ENCODE data around the gene TMSB15A. TPM values are rescaled to one million over a fixed set of nuclear protein-coding genes. Genes with fewer than 3 reads are reported as not detected.

The TMSB15A gene
- total and polyA plus RNA-seq, 2 donors (not counting 3 experiments of a cell fraction or from before 2014, with no cell fraction given) = 6.7 to 17.2 TPM

DNA sequence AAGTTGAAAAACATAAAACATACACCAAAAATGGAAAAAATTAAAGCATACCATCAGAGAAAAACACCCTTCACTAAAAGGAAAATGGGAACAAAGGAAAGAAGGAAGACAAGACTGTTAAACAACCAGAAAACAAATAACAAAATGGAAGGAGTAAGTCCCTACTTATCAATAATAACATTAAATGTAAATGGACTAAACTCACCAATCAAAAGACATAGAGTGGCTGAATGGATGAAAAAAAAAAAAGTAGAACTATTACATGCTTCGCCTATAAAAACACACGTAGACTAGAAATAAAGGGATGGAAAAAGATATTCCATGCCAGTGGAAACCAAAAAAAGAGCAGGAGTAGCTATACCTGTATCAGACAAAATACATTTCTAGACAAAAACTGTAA is 19.4 kb upstream of the TMSB15A start:
- H3K27me3 ChIP-seq (ENCODE audit: control insufficient read depth in 2 of 2, insufficient read depth in 2 of 2, low read length in 2 of 2) = no peaks in the 10 kb centered on the region
- H4K20me1 ChIP-seq (replicated peaks; ENCODE audit: control insufficient read depth, extremely low read depth, insufficient read depth, low read length) = no peaks in the 10 kb centered on the region
- H2AFZ ChIP-seq (ENCODE audit: low read depth, low read length) = no peak overlapping the region
- CTCF ChIA-PET = no interaction called here
- dilution Hi-C loops (cut with MboI; ENCODE audit: extremely low pct_ligation_motif_present, low sequenced_read_pairs) = no loop called here
- H3K9me3 ChIP-seq (replicated peaks; ENCODE audit: control insufficient read depth, insufficient read depth, low read length) = no peaks in the 10 kb centered on the region
- H3K4me1 ChIP-seq (ENCODE audit: control insufficient read depth, extremely low read depth, insufficient read depth, low read length) = no peaks in the 10 kb centered on the region
- no peaks in the 10 kb centered on the region for H3K36me3 ChIP-seq (ENCODE audit: control insufficient read depth in 2 of 2, extremely low read depth in 1 of 2, insufficient read depth in 2 of 2, low read length in 2 of 2)
- no peaks in the 10 kb centered on the region for H3K79me2 ChIP-seq (ENCODE audit: control insufficient read depth, insufficient read depth, low read length)
- intact Hi-C loops (cut with micrococcal nuclease) = no loop called here
- FAIRE-seq (peak; percentile 69), DNase-seq (ENCODE audit: low read depth, low spot score) (no peak)
- no peaks in the 10 kb centered on the region for H3K9me1 ChIP-seq (replicated peaks; ENCODE audit: control insufficient read depth, extremely low read depth, insufficient read depth, low read length)
- H3K4me3 ChIP-seq (replicated peaks in 1 of 3; ENCODE audit: insufficient read depth in 1 of 3, low read depth in 1 of 3, low read length in 3 of 3) = no peak overlapping the region
- H3K9ac ChIP-seq (replicated peaks; ENCODE audit: extremely low read depth, insufficient read depth, low read length) = no peak overlapping the region
- POLR2A ChIA-PET = no interaction called here
- H3K27ac ChIP-seq (ENCODE audit: insufficient read depth, low read depth, low read length) = no peak overlapping the region
- TF ChIP-seq EZH2 (IDR thresholded peaks at IDR 0.05; ENCODE audit: borderline replicate concordance, low read depth, low read length, severe bottlenecking) = no peak
- no peak for TF ChIP-seq JUN (IDR thresholded peaks at IDR 0.05; ENCODE audit: borderline replicate concordance, insufficient read depth, insufficient read length, low read depth)
- TF ChIP-seq POLR2A (IDR thresholded peaks at IDR 0.05; ENCODE audit: low read depth, low read length) = no peak
- no peak for TF ChIP-seq POLR2AphosphoS5 (IDR thresholded peaks at IDR 0.05; ENCODE audit: insufficient read depth, low read depth, low read length)
- no peak for TF ChIP-seq FOS (IDR thresholded peaks at IDR 0.05; ENCODE audit: borderline replicate concordance, insufficient read depth, low read length)
- TF ChIP-seq MYC (IDR thresholded peaks at IDR 0.05; ENCODE audit: low read depth, low read length) = no peak
- TF ChIP-seq, protein P1, sequence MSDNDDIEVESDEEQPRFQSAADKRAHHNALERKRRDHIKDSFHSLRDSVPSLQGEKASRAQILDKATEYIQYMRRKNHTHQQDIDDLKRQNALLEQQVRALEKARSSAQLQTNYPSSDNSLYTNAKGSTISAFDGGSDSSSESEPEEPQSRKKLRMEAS (IDR thresholded peaks at IDR 0.05; ENCODE audit: insufficient read depth, insufficient read length) = no peak
- TF ChIP-seq, protein P2, sequence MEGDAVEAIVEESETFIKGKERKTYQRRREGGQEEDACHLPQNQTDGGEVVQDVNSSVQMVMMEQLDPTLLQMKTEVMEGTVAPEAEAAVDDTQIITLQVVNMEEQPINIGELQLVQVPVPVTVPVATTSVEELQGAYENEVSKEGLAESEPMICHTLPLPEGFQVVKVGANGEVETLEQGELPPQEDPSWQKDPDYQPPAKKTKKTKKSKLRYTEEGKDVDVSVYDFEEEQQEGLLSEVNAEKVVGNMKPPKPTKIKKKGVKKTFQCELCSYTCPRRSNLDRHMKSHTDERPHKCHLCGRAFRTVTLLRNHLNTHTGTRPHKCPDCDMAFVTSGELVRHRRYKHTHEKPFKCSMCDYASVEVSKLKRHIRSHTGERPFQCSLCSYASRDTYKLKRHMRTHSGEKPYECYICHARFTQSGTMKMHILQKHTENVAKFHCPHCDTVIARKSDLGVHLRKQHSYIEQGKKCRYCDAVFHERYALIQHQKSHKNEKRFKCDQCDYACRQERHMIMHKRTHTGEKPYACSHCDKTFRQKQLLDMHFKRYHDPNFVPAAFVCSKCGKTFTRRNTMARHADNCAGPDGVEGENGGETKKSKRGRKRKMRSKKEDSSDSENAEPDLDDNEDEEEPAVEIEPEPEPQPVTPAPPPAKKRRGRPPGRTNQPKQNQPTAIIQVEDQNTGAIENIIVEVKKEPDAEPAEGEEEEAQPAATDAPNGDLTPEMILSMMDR (IDR thresholded peaks at IDR 0.05; ENCODE audit: extremely low read depth in 1 of 2, insufficient read depth in 1 of 2, low read depth in 1 of 2, low read length in 2 of 2) = no peak
- TF ChIP-seq GATA2 (IDR thresholded peaks at IDR 0.05; ENCODE audit: insufficient read depth, insufficient read length, low read depth, low read length) = no peak
- no peak overlapping the region for H3K4me2 ChIP-seq (ENCODE audit: insufficient read depth, low read length)
- BruUV-seq (replicated peaks) = no TSS peak

Measured in endothelial cell of umbilical vein (primary cell).